Measurements from ENCODE around the gene AAK1. TPM values are rescaled to one million over a fixed set of nuclear protein-coding genes. Genes with fewer than 3 reads are reported as not detected.

AAK1 gene
- total and polyA plus RNA-seq, 2 donors (not counting 3 experiments of a cell fraction or from before 2014, with no cell fraction given) = 31.0 to 127 TPM

- no peak for DNase-seq (ENCODE audit: low read depth, low spot score)
- Histone ChIP-seq H3K27ac (ENCODE audit: insufficient read depth, low read depth, low read length) (no peak overlapping the region), H3K9me1 (replicated peaks; ENCODE audit: control insufficient read depth, extremely low read depth, insufficient read depth, low read length) (no peaks in the 10 kb centered on the region), H3K9me3 (replicated peaks; ENCODE audit: control insufficient read depth, insufficient read depth, low read length) (no peaks in the 10 kb centered on the region), H3K4me2 (ENCODE audit: insufficient read depth, low read length) (no peak overlapping the region), H3K36me3 (ENCODE audit: control insufficient read depth in 2 of 2, extremely low read depth in 1 of 2, insufficient read depth in 2 of 2, low read length in 2 of 2) (no peaks in the 10 kb centered on the region), H3K4me3 (replicated peaks in 1 of 3; ENCODE audit: insufficient read depth in 1 of 3, low read depth in 1 of 3, low read length in 3 of 3) (no peak overlapping the region), H3K4me1 (ENCODE audit: control insufficient read depth, extremely low read depth, insufficient read depth, low read length) (peaks cover 2% of the 10 kb centered on the region), H3K79me2 (ENCODE audit: control insufficient read depth, insufficient read depth, low read length) (peaks cover 71% of the 10 kb centered on the region), H3K27me3 (ENCODE audit: control insufficient read depth in 2 of 2, insufficient read depth in 2 of 2, low read length in 2 of 2) (no peaks in the 10 kb centered on the region), H4K20me1 (replicated peaks; ENCODE audit: control insufficient read depth, extremely low read depth, insufficient read depth, low read length) (no peaks in the 10 kb centered on the region), H3K9ac (replicated peaks; ENCODE audit: extremely low read depth, insufficient read depth, low read length) (no peak overlapping the region), H2AFZ (ENCODE audit: low read depth, low read length) (no peak overlapping the region)
- POLR2A ChIA-PET = no interaction called here
- CTCF ChIA-PET = interaction anchor here (3.2 kb wide), 1 partner anchor 13 kb away, joined by 19 read pairs; no protein-coding TSS in a partner anchor
- no TSS peak for BruUV-seq (replicated peaks)
- FAIRE-seq = no peak
- TF ChIP-seq POLR2AphosphoS5 (IDR thresholded peaks at IDR 0.05; ENCODE audit: insufficient read depth, low read depth, low read length) = no peak
- TF ChIP-seq, protein P1, sequence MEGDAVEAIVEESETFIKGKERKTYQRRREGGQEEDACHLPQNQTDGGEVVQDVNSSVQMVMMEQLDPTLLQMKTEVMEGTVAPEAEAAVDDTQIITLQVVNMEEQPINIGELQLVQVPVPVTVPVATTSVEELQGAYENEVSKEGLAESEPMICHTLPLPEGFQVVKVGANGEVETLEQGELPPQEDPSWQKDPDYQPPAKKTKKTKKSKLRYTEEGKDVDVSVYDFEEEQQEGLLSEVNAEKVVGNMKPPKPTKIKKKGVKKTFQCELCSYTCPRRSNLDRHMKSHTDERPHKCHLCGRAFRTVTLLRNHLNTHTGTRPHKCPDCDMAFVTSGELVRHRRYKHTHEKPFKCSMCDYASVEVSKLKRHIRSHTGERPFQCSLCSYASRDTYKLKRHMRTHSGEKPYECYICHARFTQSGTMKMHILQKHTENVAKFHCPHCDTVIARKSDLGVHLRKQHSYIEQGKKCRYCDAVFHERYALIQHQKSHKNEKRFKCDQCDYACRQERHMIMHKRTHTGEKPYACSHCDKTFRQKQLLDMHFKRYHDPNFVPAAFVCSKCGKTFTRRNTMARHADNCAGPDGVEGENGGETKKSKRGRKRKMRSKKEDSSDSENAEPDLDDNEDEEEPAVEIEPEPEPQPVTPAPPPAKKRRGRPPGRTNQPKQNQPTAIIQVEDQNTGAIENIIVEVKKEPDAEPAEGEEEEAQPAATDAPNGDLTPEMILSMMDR (IDR thresholded peaks at IDR 0.05; ENCODE audit: extremely low read depth in 1 of 2, insufficient read depth in 1 of 2, low read depth in 1 of 2, low read length in 2 of 2) = no peak
- no peak for TF ChIP-seq GATA2 (IDR thresholded peaks at IDR 0.05; ENCODE audit: insufficient read depth, insufficient read length, low read depth, low read length)
- TF ChIP-seq MAX (IDR thresholded peaks at IDR 0.05; ENCODE audit: insufficient read depth, insufficient read length) = no peak
- TF ChIP-seq EZH2 (IDR thresholded peaks at IDR 0.05; ENCODE audit: borderline replicate concordance, low read depth, low read length, severe bottlenecking) = no peak
- no peak for TF ChIP-seq MYC (IDR thresholded peaks at IDR 0.05; ENCODE audit: low read depth, low read length)
- TF ChIP-seq POLR2A (IDR thresholded peaks at IDR 0.05; ENCODE audit: low read depth, low read length) = no peak
- no peak for TF ChIP-seq FOS (IDR thresholded peaks at IDR 0.05; ENCODE audit: borderline replicate concordance, insufficient read depth, low read length)
- no peak for TF ChIP-seq JUN (IDR thresholded peaks at IDR 0.05; ENCODE audit: borderline replicate concordance, insufficient read depth, insufficient read length, low read depth)
- dilution Hi-C loops (cut with MboI; ENCODE audit: extremely low pct_ligation_motif_present, low sequenced_read_pairs) (no loop called here), intact Hi-C loops (cut with micrococcal nuclease) (no loop called here)
Measured at GRCh38 chr2:69578198-69578540, 65.4 kb downstream of the AAK1 start.

Data from endothelial cell of umbilical vein (primary cell).